ENCODE measurements around the gene SIRT3. TPM values are rescaled to one million over a fixed set of nuclear protein-coding genes. Genes with fewer than 3 reads are reported as not detected.

The SIRT3 gene
- polyA plus RNA-seq, 4 donors = 15.9 to 46.7 (median 19.6) TPM

GRCh38 chr11:207208-207862, 28.8 kb downstream of the SIRT3 start, which contains the start of the genes BET1L and RIC8A:
Gene BET1L (minus strand): TSS chr11:207399. CDS start chr11:207321, 78 bp downstream.
Gene RIC8A (plus strand): TSS chr11:207708. CDS start chr11:208855, 1,147 bp downstream.
- peaks cover 0 to 69% (median 12%) of the 10 kb centered on the region in 3 donors for H3K36me3 ChIP-seq (ENCODE audit: control insufficient read depth in 3 of 3, insufficient read depth in 2 of 3, low read depth in 1 of 3, low read length in 3 of 3)
- peak; percentile 98 for DNase-seq
- 0% methylated on average over 48 to 63 of the region's 63 CpGs for WGBS, 3 donors
- H3K9me3 ChIP-seq (ENCODE audit: control insufficient read depth in 2 of 2, insufficient read depth in 1 of 2, low read depth in 1 of 2, low read length in 1 of 2) = no peaks in the 10 kb centered on the region
- peak within 1 kb of the TSS; percentile 92 to 97 (median 95) for H3K4me3 ChIP-seq (ENCODE audit: low read depth in 1 of 3, low read length in 3 of 3)
- H3K27me3 ChIP-seq (ENCODE audit: control insufficient read depth in 3 of 3, insufficient read depth in 3 of 3, low read length in 3 of 3) = no peaks in the 10 kb centered on the region
- H3K4me1 ChIP-seq (ENCODE audit: control insufficient read depth in 3 of 3, insufficient read depth in 2 of 3, low read depth in 1 of 3, low read length in 2 of 3) = peaks cover 3 to 28% (median 9%) of the 10 kb centered on the region in 3 donors
- H3K27ac ChIP-seq (ENCODE audit: low read depth in 1 of 3, low read length in 2 of 3) = peak within 1 kb of the TSS; percentile 98 to 100 (median 98)
- no peak for FAIRE-seq

- Histone ChIP-seq H3K4me1 (ENCODE audit: control insufficient read depth in 3 of 3, insufficient read depth in 2 of 3, low read depth in 1 of 3, low read length in 2 of 3) (peaks cover 4 to 28% (median 9%) of the 10 kb centered on the region in 3 donors), H3K27me3 (ENCODE audit: control insufficient read depth in 3 of 3, insufficient read depth in 3 of 3, low read length in 3 of 3) (no peaks in the 10 kb centered on the region), H3K9me3 (ENCODE audit: control insufficient read depth in 2 of 2, insufficient read depth in 1 of 2, low read depth in 1 of 2, low read length in 1 of 2) (no peaks in the 10 kb centered on the region), H3K36me3 (ENCODE audit: control insufficient read depth in 3 of 3, insufficient read depth in 2 of 3, low read depth in 1 of 3, low read length in 3 of 3) (peaks cover 0 to 66% (median 5%) of the 10 kb centered on the region in 3 donors), H3K4me3 (ENCODE audit: low read depth in 1 of 3, low read length in 3 of 3) (peak overlapping the region; percentile 90 to 97 (median 95)), H3K27ac (ENCODE audit: low read depth in 1 of 3, low read length in 2 of 3) (peak overlapping the region; percentile 98 to 100 (median 98))
- FAIRE-seq (no peak), DNase-seq (peak; percentile 69 to 76)
- 1 to 2% (median 2%) methylated on average over 32 to 39 of the region's 39 CpGs for WGBS, 3 donors
These were observed 29.5 kb downstream of the SIRT3 start for GRCh38 chr11:206526-207207.

DNA sequence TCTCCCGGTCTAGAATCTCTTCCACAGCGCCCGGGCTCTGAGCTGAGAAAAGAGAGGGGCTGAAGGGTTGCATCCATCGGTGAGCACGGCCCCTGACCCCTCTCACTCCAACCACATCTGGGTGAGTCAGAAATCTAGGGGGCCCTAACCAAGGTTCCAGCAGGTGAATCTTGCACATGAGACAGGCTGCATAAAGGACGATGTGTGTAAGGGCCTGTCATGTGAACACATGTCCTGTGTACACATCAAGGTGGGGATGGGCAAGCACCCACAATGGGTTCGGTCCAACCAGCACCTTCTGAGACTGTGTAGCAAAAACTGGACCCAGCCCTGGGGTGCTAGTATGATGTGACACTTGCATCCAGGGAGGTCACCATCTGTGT, 30.1 kb downstream of the SIRT3 start:
- H3K4me1 ChIP-seq (ENCODE audit: control insufficient read depth in 3 of 3, insufficient read depth in 2 of 3, low read depth in 1 of 3, low read length in 2 of 3) = peaks cover 4 to 28% (median 9%) of the 10 kb centered on the region in 3 donors

DNA sequence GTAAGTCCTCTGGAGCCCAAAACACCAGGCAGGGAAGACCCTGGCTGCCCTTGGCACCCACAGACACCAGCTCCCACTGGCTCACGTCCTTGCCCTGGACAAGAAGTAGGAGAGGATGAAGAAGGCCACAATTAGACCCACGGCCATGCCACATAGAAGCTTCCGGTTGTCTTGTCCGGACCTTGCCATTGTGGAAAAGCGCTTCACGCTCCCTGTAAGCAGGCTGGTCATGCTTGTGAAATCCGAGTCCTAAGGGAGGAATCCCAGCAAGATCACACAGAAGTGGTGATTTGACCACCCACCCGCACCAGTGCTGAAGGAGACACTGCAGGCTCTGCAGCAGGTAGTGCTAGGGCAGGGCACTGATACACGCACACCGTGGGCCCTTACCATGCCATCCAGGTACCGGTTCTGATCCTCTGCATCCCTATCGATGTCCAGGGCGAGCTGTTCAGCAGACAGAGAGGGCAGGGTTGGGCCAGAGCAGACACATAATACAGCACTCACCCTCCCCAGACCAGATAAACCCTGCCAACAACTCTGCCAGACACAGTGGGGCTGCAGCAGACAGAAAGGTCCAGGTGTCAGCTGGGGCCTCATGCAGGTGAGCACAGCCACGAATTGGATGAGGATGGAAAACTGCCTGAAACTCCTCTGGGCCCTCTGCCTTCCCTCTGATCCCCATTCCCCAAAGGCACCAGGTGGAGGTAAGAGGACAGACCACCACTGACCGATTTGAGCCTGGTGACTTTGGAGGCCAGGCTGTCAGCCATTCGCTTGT, 30.7 kb downstream of the SIRT3 start:
- WGBS, 3 donors = 84 to 91% (median 85%) methylated on average over 16 of the region's 16 CpGs
- DNase-seq (no peak), FAIRE-seq (no peak)
- peaks cover 0 to under 1% of the 10 kb centered on the region in 2 donors for H3K9me3 ChIP-seq (ENCODE audit: control insufficient read depth in 2 of 2, insufficient read depth in 1 of 2, low read depth in 1 of 2, low read length in 1 of 2)
- H3K4me3 ChIP-seq (ENCODE audit: low read depth in 1 of 3, low read length in 3 of 3) = peak overlapping the region in 1 of 3 donors; percentile 97
- peaks cover 0 to 64% (median 5%) of the 10 kb centered on the region in 3 donors for H3K36me3 ChIP-seq (ENCODE audit: control insufficient read depth in 3 of 3, insufficient read depth in 2 of 3, low read depth in 1 of 3, low read length in 3 of 3)
- H3K4me1 ChIP-seq (ENCODE audit: control insufficient read depth in 3 of 3, insufficient read depth in 2 of 3, low read depth in 1 of 3, low read length in 2 of 3) = peaks cover 2 to 25% (median 9%) of the 10 kb centered on the region in 3 donors
- no peak overlapping the region for H3K27ac ChIP-seq (ENCODE audit: low read depth in 1 of 3, low read length in 2 of 3)
- H3K27me3 ChIP-seq (ENCODE audit: control insufficient read depth in 3 of 3, insufficient read depth in 3 of 3, low read length in 3 of 3) = no peaks in the 10 kb centered on the region

More for the DNA sequence above, 30.1 kb downstream of the SIRT3 start:
- 61 to 77% (median 69%) methylated on average over 7 of the region's 7 CpGs for WGBS, 3 donors
- H3K36me3 ChIP-seq (ENCODE audit: control insufficient read depth in 3 of 3, insufficient read depth in 2 of 3, low read depth in 1 of 3, low read length in 3 of 3) = peaks cover 0 to 64% (median 5%) of the 10 kb centered on the region in 3 donors
- H3K27me3 ChIP-seq (ENCODE audit: control insufficient read depth in 3 of 3, insufficient read depth in 3 of 3, low read length in 3 of 3) = no peaks in the 10 kb centered on the region
- H3K4me3 ChIP-seq (ENCODE audit: low read depth in 1 of 3, low read length in 3 of 3) = peak overlapping the region; percentile 90 to 97 (median 95)
- no peak for FAIRE-seq
- no peaks in the 10 kb centered on the region for H3K9me3 ChIP-seq (ENCODE audit: control insufficient read depth in 2 of 2, insufficient read depth in 1 of 2, low read depth in 1 of 2, low read length in 1 of 2)
- no peak for DNase-seq
- H3K27ac ChIP-seq (ENCODE audit: low read depth in 1 of 3, low read length in 2 of 3) = peak overlapping the region in 2 of 3 donors; percentile 98 to 100

GRCh38 chr11:204587-205109, 31.5 kb downstream of the SIRT3 start:
- Histone ChIP-seq H3K36me3 (ENCODE audit: control insufficient read depth in 3 of 3, insufficient read depth in 2 of 3, low read depth in 1 of 3, low read length in 3 of 3) (peaks cover 0 to 64% (median 5%) of the 10 kb centered on the region in 3 donors), H3K4me1 (ENCODE audit: control insufficient read depth in 3 of 3, insufficient read depth in 2 of 3, low read depth in 1 of 3, low read length in 2 of 3) (peaks cover 2 to 17% (median 8%) of the 10 kb centered on the region in 3 donors), H3K9me3 (ENCODE audit: control insufficient read depth in 2 of 2, insufficient read depth in 1 of 2, low read depth in 1 of 2, low read length in 1 of 2) (peaks cover 0 to 3% of the 10 kb centered on the region in 2 donors), H3K27ac (ENCODE audit: low read depth in 1 of 3, low read length in 2 of 3) (no peak overlapping the region), H3K27me3 (ENCODE audit: control insufficient read depth in 3 of 3, insufficient read depth in 3 of 3, low read length in 3 of 3) (no peaks in the 10 kb centered on the region), H3K4me3 (ENCODE audit: low read depth in 1 of 3, low read length in 3 of 3) (no peak overlapping the region)
- FAIRE-seq = no peak
- WGBS, 3 donors = 79 to 87% (median 86%) methylated on average over 12 of the region's 12 CpGs
- DNase-seq = no peak

GRCh38 chr11:203945-204586, 32.1 kb downstream of the SIRT3 start:
- 88 to 94% (median 91%) methylated on average over 4 of the region's 4 CpGs for WGBS, 3 donors
- DNase-seq = no peak
- Histone ChIP-seq H3K27ac (ENCODE audit: low read depth in 1 of 3, low read length in 2 of 3) (no peak overlapping the region), H3K36me3 (ENCODE audit: control insufficient read depth in 3 of 3, insufficient read depth in 2 of 3, low read depth in 1 of 3, low read length in 3 of 3) (peaks cover 0 to 61% (median 5%) of the 10 kb centered on the region in 3 donors), H3K9me3 (ENCODE audit: control insufficient read depth in 2 of 2, insufficient read depth in 1 of 2, low read depth in 1 of 2, low read length in 1 of 2) (peaks cover 0 to 3% of the 10 kb centered on the region in 2 donors), H3K4me3 (ENCODE audit: low read depth in 1 of 3, low read length in 3 of 3) (no peak overlapping the region), H3K4me1 (ENCODE audit: control insufficient read depth in 3 of 3, insufficient read depth in 2 of 3, low read depth in 1 of 3, low read length in 2 of 3) (peaks cover 2 to 12% (median 5%) of the 10 kb centered on the region in 3 donors), H3K27me3 (ENCODE audit: control insufficient read depth in 3 of 3, insufficient read depth in 3 of 3, low read length in 3 of 3) (no peaks in the 10 kb centered on the region)
- FAIRE-seq = no peak

GRCh38 chr11:203056-203944, 32.8 kb downstream of the SIRT3 start:
- H3K4me3 ChIP-seq (ENCODE audit: low read depth in 1 of 3, low read length in 3 of 3) = no peak overlapping the region
- FAIRE-seq (no peak), DNase-seq (no peak)
- no peaks in the 10 kb centered on the region for H3K27me3 ChIP-seq (ENCODE audit: control insufficient read depth in 3 of 3, insufficient read depth in 3 of 3, low read length in 3 of 3)
- peaks cover 0 to 3% of the 10 kb centered on the region in 2 donors for H3K9me3 ChIP-seq (ENCODE audit: control insufficient read depth in 2 of 2, insufficient read depth in 1 of 2, low read depth in 1 of 2, low read length in 1 of 2)
- peaks cover 0 to 61% (median 5%) of the 10 kb centered on the region in 3 donors for H3K36me3 ChIP-seq (ENCODE audit: control insufficient read depth in 3 of 3, insufficient read depth in 2 of 3, low read depth in 1 of 3, low read length in 3 of 3)
- peaks cover 2 to 12% (median 5%) of the 10 kb centered on the region in 3 donors for H3K4me1 ChIP-seq (ENCODE audit: control insufficient read depth in 3 of 3, insufficient read depth in 2 of 3, low read depth in 1 of 3, low read length in 2 of 3)
- H3K27ac ChIP-seq (ENCODE audit: low read depth in 1 of 3, low read length in 2 of 3) = no peak overlapping the region
- WGBS, 3 donors = 85 to 87% (median 86%) methylated on average over 7 of the region's 7 CpGs
